Upper lobe of right lung (tissue), 1 donor: ENCODE data around the gene SLC2A13. TPM values are rescaled to one million over a fixed set of nuclear protein-coding genes. Genes with fewer than 3 reads are reported as not detected.
"Not testable (repeated sequence)": the region's sequence is repeated elsewhere in the genome, so short reads cannot be mapped to it uniquely, and the experiment has no call there.

Experiments used
- ATAC-seq: fragments of 200-7000 bp; cut with Tn5 transposase; one replicate; pipeline ENCODE4 v1.9.1; 2020; ENCODE audit warnings: mild to moderate bottlenecking, moderate library complexity
- DNase-seq: peaks from one replicate; pipeline ENCODE4 v3.0.0-alpha.2; 2020
- H3K27ac ChIP-seq: fragments of 200-600 bp; one replicate; pipeline ENCODE4 v1.8.0; 2022
- H3K27me3 ChIP-seq: fragments of 200-600 bp; one replicate; pipeline ENCODE4 v1.8.0; 2022; ENCODE audit warnings: mild to moderate bottlenecking
- H3K36me3 ChIP-seq: fragments of 200-600 bp; one replicate; pipeline ENCODE4 v1.8.0; 2022
- H3K4me1 ChIP-seq: fragments of 200-600 bp; one replicate; pipeline ENCODE4 v1.8.0; 2022
- H3K4me3 ChIP-seq: fragments of 200-600 bp; one replicate; pipeline ENCODE4 v1.8.0; 2022; ENCODE audit warnings: mild to moderate bottlenecking
- H3K9me3 ChIP-seq: fragments of 200-600 bp; one replicate; pipeline ENCODE4 v1.8.0; 2022
- CTCF ChIP-seq: fragments of 200-600 bp; IDR thresholded peaks from one replicate; pipeline ENCODE4 v1.8.0; 2022; ENCODE audit warnings: antibody characterized with exemption
- intact Hi-C: fragments of 100-400 bp; cut with DNase I; formaldehyde crosslinking; loops from one replicate; pipeline ENCODE4 v1.11.0; 2022
- total RNA-seq: library from RNA; stranded (reverse); fragmentation: NEBNext Ultra II Directional; extraction: Animal tissue kit (Norgen Biotek cat#: 25700); gene quantifications from one replicate; pipeline ENCODE4 v1.2.1, GENCODE V29; 2021
- donor health status: DM: no; HTN: yes; CAD: no; lungs with severe emphysema.

SLC2A13 gene
- total RNA-seq, 1 donor from 2014 or later = 11.3 TPM

- DNase-seq (no peak), ATAC-seq (no peak)
- Histone ChIP-seq H3K9me3 (no peaks in the 10 kb centered on the region), H3K4me3 (no peak overlapping the region), H3K4me1 (no peaks in the 10 kb centered on the region), H3K27ac (no peak overlapping the region), H3K36me3 (no peaks in the 10 kb centered on the region), H3K27me3 (no peaks in the 10 kb centered on the region)
- no peak for TF ChIP-seq CTCF
- intact Hi-C loops = no loop called here
These were observed 252.9 kb downstream of the SLC2A13 start for GRCh38 chr12:39853003-39853402.

- H3K4me1 ChIP-seq = no peaks in the 10 kb centered on the region
- no peaks in the 10 kb centered on the region for H3K36me3 ChIP-seq
- no peaks in the 10 kb centered on the region for H3K27me3 ChIP-seq
- no peak overlapping the region for H3K27ac ChIP-seq
- no peak for ATAC-seq
- no peak for DNase-seq
- no peak overlapping the region for H3K4me3 ChIP-seq
- H3K9me3 ChIP-seq = no peaks in the 10 kb centered on the region
- TF ChIP-seq CTCF = no peak
- intact Hi-C loops = no loop called here
These were observed 253.5 kb downstream of the SLC2A13 start for GRCh38 chr12:39852346-39852745.

GRCh38 chr12:39848218-39848617 lies 257.7 kb downstream of the SLC2A13 start:
- H3K27ac ChIP-seq, ATAC-seq, H3K27me3 ChIP-seq, H3K36me3 ChIP-seq, DNase-seq, H3K9me3 ChIP-seq, H3K4me3 ChIP-seq, H3K4me1 ChIP-seq, intact Hi-C loops: not testable (repeated sequence)

GRCh38 chr12:39846971-39847650 lies 258.8 kb downstream of the SLC2A13 start:
- ATAC-seq = no peak
- H3K9me3 ChIP-seq = no peaks in the 10 kb centered on the region

GRCh38 chr12:39846304-39846703 lies 259.6 kb downstream of the SLC2A13 start:
- Histone ChIP-seq H3K36me3 (no peaks in the 10 kb centered on the region), H3K4me3 (no peak overlapping the region), H3K27ac (no peak overlapping the region), H3K4me1 (no peaks in the 10 kb centered on the region), H3K9me3 (no peaks in the 10 kb centered on the region), H3K27me3 (no peaks in the 10 kb centered on the region)
- ATAC-seq = no peak
- intact Hi-C loops = no loop called here
- DNase-seq = no peak
- no peak for TF ChIP-seq CTCF

More at GRCh38 chr12:39846971-39847650, 258.8 kb downstream of the SLC2A13 start:
- H3K36me3 ChIP-seq = no peaks in the 10 kb centered on the region
- no peaks in the 10 kb centered on the region for H3K27me3 ChIP-seq
- H3K4me3 ChIP-seq = no peak overlapping the region
- no peak for TF ChIP-seq CTCF
- no peak for DNase-seq
- intact Hi-C loops = no loop called here
- H3K4me1 ChIP-seq = no peaks in the 10 kb centered on the region
- H3K27ac ChIP-seq = no peak overlapping the region

GRCh38 chr12:39840422-39840821 lies 265.5 kb downstream of the SLC2A13 start:
- no peak overlapping the region for H3K27ac ChIP-seq
- DNase-seq = no peak
- intact Hi-C loops = no loop called here

More at GRCh38 chr12:39840422-39840821, 265.5 kb downstream of the SLC2A13 start:
- Histone ChIP-seq H3K4me1 (no peaks in the 10 kb centered on the region), H3K27me3 (no peaks in the 10 kb centered on the region), H3K9me3 (no peaks in the 10 kb centered on the region), H3K4me3 (no peak overlapping the region), H3K36me3 (no peaks in the 10 kb centered on the region)
- no peak for TF ChIP-seq CTCF
- ATAC-seq = no peak
